Calu3 (cell line): ENCODE results near the gene FANCI. TPM values are rescaled to one million over a fixed set of nuclear protein-coding genes. Genes with fewer than 3 reads are reported as not detected.

Experiments used
- BruUV-seq: library from RNA; stranded (reverse); fragments of 400-500 nt; replicated peaks from 2 replicates; lab custom pipeline; 2021; lab: Mats Ljungman, UMichigan
- CTCF ChIA-PET: fragments of 300-600 bp; sonication (Branson Sonifier 250); formaldehyde crosslinking; loops from one replicate; lab custom pipeline; 2022; ENCODE audit warnings: antibody characterized with exemption; lab: Charles Lee
- DNase-seq: peaks from one replicate; pipeline ENCODE4 v3.0.0; 2022
- H3K27ac Mint-ChIP-seq: one replicate; pipeline ENCODE4 v1.8.0; 2022; ENCODE audit warnings: mixed read lengths; ENCODE audit not compliant: unreplicated experiment
- H3K27me3 Mint-ChIP-seq: one replicate; pipeline ENCODE4 v1.8.0; 2022; ENCODE audit warnings: mixed read lengths; ENCODE audit not compliant: unreplicated experiment
- H3K36me3 Mint-ChIP-seq: one replicate; pipeline ENCODE4 v1.8.0; 2022; ENCODE audit warnings: mild to moderate bottlenecking, moderate library complexity, mixed read lengths; ENCODE audit not compliant: insufficient read depth, unreplicated experiment
- H3K4me1 Mint-ChIP-seq: one replicate; pipeline ENCODE4 v1.8.0; 2022; ENCODE audit warnings: mild to moderate bottlenecking, low read depth, mixed read lengths; ENCODE audit not compliant: unreplicated experiment
- H3K4me3 Mint-ChIP-seq: one replicate; pipeline ENCODE4 v1.8.0; 2022; ENCODE audit warnings: mild to moderate bottlenecking, low read depth, moderate library complexity, mixed read lengths; ENCODE audit not compliant: unreplicated experiment
- H3K9me3 Mint-ChIP-seq: one replicate; pipeline ENCODE4 v1.8.0; 2022; ENCODE audit warnings: low read depth, mixed read lengths; ENCODE audit not compliant: unreplicated experiment
- intact Hi-C: fragments of 100-400 bp; cut with micrococcal nuclease; formaldehyde crosslinking; loops from one replicate; pipeline ENCODE4 v1.10.0; 2022; ENCODE audit not compliant: unreplicated experiment
- total RNA-seq: library from RNA; stranded (reverse); gene quantifications from 2 replicates; pipeline ENCODE4 v1.2.3, GENCODE V29; 2022
- TF ChIP-seq, protein P1 (sequence below): fragments of 200-600 bp; IDR thresholded peaks from one replicate; pipeline ENCODE4 v1.8.0; 2022; ENCODE audit warnings: antibody characterized with exemption; ENCODE audit not compliant: unreplicated experiment

FANCI gene
- total RNA-seq, 1 experiment from 2014 or later = 138 TPM

- H3K27me3 Mint-ChIP-seq = no peaks in the 10 kb centered on the region
- DNase-seq = no peak
- intact Hi-C loops = no loop called here
- BruUV-seq = no TSS peak
- H3K27ac Mint-ChIP-seq = no peak overlapping the region
- peaks cover 16% of the 10 kb centered on the region for H3K4me1 Mint-ChIP-seq
- CTCF ChIA-PET = interaction anchor here (0.9 kb wide), 1 partner anchor 35 kb away, joined by 3 read pairs; no protein-coding TSS in a partner anchor
- H3K4me3 Mint-ChIP-seq = no peak overlapping the region
- TF ChIP-seq, protein P1, sequence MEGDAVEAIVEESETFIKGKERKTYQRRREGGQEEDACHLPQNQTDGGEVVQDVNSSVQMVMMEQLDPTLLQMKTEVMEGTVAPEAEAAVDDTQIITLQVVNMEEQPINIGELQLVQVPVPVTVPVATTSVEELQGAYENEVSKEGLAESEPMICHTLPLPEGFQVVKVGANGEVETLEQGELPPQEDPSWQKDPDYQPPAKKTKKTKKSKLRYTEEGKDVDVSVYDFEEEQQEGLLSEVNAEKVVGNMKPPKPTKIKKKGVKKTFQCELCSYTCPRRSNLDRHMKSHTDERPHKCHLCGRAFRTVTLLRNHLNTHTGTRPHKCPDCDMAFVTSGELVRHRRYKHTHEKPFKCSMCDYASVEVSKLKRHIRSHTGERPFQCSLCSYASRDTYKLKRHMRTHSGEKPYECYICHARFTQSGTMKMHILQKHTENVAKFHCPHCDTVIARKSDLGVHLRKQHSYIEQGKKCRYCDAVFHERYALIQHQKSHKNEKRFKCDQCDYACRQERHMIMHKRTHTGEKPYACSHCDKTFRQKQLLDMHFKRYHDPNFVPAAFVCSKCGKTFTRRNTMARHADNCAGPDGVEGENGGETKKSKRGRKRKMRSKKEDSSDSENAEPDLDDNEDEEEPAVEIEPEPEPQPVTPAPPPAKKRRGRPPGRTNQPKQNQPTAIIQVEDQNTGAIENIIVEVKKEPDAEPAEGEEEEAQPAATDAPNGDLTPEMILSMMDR = no peak
- no peaks in the 10 kb centered on the region for H3K9me3 Mint-ChIP-seq
- peaks cover 70% of the 10 kb centered on the region for H3K36me3 Mint-ChIP-seq
These were observed 80.0 kb downstream of the FANCI start for GRCh38 chr15:89323825-89324224.

GRCh38 chr15:89325039-89325803 lies 81.4 kb downstream of the FANCI start:
- Mint-ChIP-seq H3K27me3 (no peaks in the 10 kb centered on the region), H3K9me3 (no peaks in the 10 kb centered on the region), H3K4me1 (peaks cover 9% of the 10 kb centered on the region), H3K4me3 (no peak overlapping the region), H3K36me3 (peaks cover 64% of the 10 kb centered on the region), H3K27ac (no peak overlapping the region)
- TF ChIP-seq, protein P1 = no peak
- CTCF ChIA-PET = interaction anchor here (0.7 kb wide), 1 partner anchor 48 kb away, joined by 3 read pairs; no protein-coding TSS in a partner anchor
- intact Hi-C loops = no loop called here
- BruUV-seq = no TSS peak
- DNase-seq = no peak

GRCh38 chr15:89326316-89326715 lies 82.5 kb downstream of the FANCI start:
- CTCF ChIA-PET = no interaction called here
- no peak overlapping the region for H3K4me3 Mint-ChIP-seq
- H3K36me3 Mint-ChIP-seq = peaks cover 69% of the 10 kb centered on the region
- no peaks in the 10 kb centered on the region for H3K27me3 Mint-ChIP-seq
- peaks cover 18% of the 10 kb centered on the region for H3K4me1 Mint-ChIP-seq
- BruUV-seq = no TSS peak
- TF ChIP-seq, protein P1 = no peak
- no peaks in the 10 kb centered on the region for H3K9me3 Mint-ChIP-seq
- intact Hi-C loops = no loop called here
- H3K27ac Mint-ChIP-seq = no peak overlapping the region
- no peak for DNase-seq

GRCh38 chr15:89327113-89327512 lies 83.3 kb downstream of the FANCI start:
- intact Hi-C loops = no loop called here
- Mint-ChIP-seq H3K27me3 (no peaks in the 10 kb centered on the region), H3K4me3 (no peak overlapping the region), H3K27ac (no peak overlapping the region), H3K36me3 (peaks cover 75% of the 10 kb centered on the region), H3K9me3 (no peaks in the 10 kb centered on the region), H3K4me1 (peaks cover 26% of the 10 kb centered on the region)
- CTCF ChIA-PET = no interaction called here
- DNase-seq = no peak
- BruUV-seq = no TSS peak
- TF ChIP-seq, protein P1 = no peak
